Fibroblast of lung (primary cell): ENCODE data around the gene LECT2.

Source experiments
- CTCF ChIP-seq, 2 donors: IDR thresholded peaks in 1 of 2; conservative IDR thresholded peaks in 1 of 2; 1 replicate in 1 of 2; 2 replicates in 1 of 2; pipeline ENCODE4 v1.5.1; 2011 to 2012; ENCODE audit warnings: low read length in 2 of 2, control low read depth in 1 of 2, inconsistent platforms in 1 of 2, low read depth in 1 of 2, mild to moderate bottlenecking in 1 of 2
- EZH2 ChIP-seq: IDR thresholded peaks from 2 replicates; pipeline ENCODE4 v1.5.1; 2012; ENCODE audit warnings: low read length, control low read depth, mild to moderate bottlenecking; ENCODE audit errors: missing control alignments

GRCh38 chr5:135944967-135945560 is 9.7 kb downstream of the LECT2 start:
- TF ChIP-seq CTCF (conservative IDR thresholded peaks at IDR 0.05 in 1 of 2, IDR thresholded peaks at IDR 0.05 in 1 of 2; ENCODE audit: low read depth in 1 of 2, low read length in 2 of 2) (peak; percentile 68 to 74), EZH2 (no peak)
